GM19324 (cell line): ENCODE data around the gene ST6GALNAC3.
A peak's percentile ranks its signal among the peaks of the same experiment; 100 is the strongest.

Experiments used
- ATAC-seq: cut with Tn5 transposase; IDR thresholded peaks from one replicate; pipeline ENCODE4 v1.9.1; 2021; ENCODE audit warnings: mild to moderate bottlenecking, moderate library complexity; ENCODE audit not compliant: unreplicated experiment, low FRiP score

Gene ST6GALNAC3

GRCh38 chr1:76388261-76388660, 313.7 kb downstream of the ST6GALNAC3 start:
- no peak for ATAC-seq

- ATAC-seq: no peak
These were observed 315.9 kb downstream of the ST6GALNAC3 start for GRCh38 chr1:76390456-76390855.

GRCh38 chr1:76395059-76395458, 320.5 kb downstream of the ST6GALNAC3 start:
- no peak for ATAC-seq

DNA sequence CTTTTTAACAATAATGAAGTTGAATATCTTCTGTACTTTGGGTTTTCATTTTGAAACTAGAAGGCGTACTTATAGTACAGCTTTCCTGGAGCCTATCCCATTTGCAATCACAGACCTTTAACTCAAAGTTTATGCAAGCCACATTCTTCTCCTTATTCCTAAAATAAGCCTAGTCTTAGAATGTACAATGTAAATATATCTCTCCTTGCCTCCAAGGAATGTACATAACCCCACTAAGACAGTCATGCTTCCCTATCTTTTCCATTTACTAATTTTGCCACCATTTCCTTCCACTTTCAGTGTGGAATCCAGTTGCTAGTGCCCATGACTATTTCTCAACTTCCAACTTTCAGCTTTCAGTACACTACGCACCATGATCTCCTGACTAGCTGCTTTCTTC, 327.6 kb downstream of the ST6GALNAC3 start:
- no peak for ATAC-seq

- ATAC-seq: no peak
These were observed 333.8 kb downstream of the ST6GALNAC3 start for GRCh38 chr1:76408303-76408702.

GRCh38 chr1:76410499-76410898, 336.0 kb downstream of the ST6GALNAC3 start:
- no peak for ATAC-seq

DNA sequence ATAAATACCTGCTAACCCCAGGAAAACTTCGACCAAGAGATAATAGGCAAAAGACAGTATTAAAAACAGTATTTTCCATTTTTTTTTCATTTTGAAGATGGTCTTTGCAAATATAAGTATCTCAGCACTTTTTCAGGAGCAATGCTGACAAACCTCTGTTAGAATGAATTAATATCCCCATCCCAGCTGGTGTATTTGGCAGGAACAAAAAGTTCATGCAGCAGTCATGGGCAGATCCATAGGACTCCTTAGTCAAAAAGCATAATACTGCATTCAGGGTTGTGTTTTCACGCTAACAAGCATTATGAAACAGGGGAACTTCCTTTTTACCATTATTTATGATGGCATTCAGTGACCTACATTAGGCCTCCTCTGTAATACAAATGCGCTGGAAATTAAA, 344.0 kb downstream of the ST6GALNAC3 start:
- ATAC-seq: no peak

DNA sequence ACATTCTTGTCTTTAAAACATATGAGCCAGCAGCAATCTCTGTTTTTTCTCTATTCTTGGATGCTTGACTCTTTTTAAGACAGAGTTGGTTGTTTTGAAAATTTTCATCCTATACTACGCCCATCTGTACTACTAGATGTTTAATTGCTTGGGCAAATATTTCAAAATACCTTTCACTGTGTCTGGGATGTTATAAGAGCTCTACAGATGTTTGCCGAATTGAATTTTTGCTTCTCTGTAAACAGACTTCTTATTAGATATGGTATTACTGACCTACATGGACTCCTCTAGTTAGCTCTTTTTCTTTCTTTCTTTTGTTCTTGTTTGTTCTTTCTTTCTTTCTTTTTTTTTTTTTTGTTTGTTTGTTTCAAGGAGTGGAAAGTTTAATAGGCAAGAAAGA, 345.1 kb downstream of the ST6GALNAC3 start:
- no peak for ATAC-seq

DNA sequence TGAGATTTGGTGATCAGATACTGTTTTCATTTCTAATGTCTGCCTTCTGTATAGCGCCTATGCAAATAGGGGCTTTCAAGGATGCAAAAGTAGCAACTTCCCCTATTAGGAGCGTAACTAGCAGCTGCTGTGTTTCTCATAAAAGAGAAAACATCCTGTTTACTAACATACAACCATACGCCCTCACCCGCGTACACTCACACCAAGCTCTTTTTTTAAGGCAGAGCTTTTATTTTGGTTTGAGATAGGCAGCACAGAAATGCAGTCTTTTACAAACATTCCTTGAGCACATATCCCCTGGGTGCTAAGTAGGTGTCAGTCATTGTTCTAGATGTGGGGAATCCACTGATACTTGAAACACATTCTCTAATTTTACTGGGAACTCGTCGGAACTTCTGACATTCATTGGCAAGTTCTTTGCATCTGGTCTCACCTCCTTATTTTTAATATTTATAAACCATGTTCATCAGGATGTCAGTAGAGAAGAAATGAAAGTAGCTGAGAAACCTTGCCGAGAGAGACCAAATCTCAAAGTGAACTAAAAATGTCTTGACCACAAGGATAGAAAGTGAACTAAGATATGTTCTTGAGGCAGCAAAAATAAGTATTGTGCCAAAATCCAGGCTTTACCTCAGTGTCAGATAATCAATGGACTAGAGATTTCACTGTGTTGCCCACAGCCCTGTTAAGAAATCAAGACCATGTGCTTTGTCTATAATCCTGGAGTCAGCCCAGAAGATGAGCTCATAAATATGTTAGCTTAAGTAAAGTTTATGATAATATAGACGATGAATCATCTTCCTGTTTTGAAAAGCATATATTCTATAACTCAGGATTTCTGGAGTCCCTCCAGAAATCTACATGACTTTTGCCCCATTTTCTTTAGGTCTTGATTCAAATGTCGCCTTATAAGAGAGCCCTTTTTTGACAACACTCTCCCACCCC, 350.9 kb downstream of the ST6GALNAC3 start:
- ATAC-seq: peak; percentile 64

DNA sequence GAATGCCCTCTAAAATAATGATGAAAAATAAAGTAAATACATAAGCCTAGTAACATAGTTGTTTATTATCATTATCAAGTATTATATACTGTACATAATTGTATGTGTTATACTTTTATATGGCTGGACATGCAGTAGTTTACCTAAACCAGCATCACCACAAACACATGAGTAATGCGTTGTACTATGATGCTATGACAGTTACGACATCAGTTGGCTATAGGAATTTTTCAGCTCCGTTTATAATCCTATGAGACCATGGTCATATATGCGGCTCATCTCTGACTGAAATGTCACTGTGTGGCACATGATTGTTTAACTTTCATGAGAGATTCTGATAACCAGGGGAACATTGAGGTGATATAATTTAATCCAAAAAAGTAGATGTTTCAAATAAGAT, 352.1 kb downstream of the ST6GALNAC3 start:
- ATAC-seq: no peak

GRCh38 chr1:76428028-76428427, 353.5 kb downstream of the ST6GALNAC3 start:
- ATAC-seq: no peak

GRCh38 chr1:76430531-76430930, 356.0 kb downstream of the ST6GALNAC3 start:
- no peak for ATAC-seq

- ATAC-seq: no peak
These were observed 359.0 kb downstream of the ST6GALNAC3 start for GRCh38 chr1:76433526-76433925.

- ATAC-seq: no peak
These were observed 368.7 kb downstream of the ST6GALNAC3 start for GRCh38 chr1:76443217-76443616.

DNA sequence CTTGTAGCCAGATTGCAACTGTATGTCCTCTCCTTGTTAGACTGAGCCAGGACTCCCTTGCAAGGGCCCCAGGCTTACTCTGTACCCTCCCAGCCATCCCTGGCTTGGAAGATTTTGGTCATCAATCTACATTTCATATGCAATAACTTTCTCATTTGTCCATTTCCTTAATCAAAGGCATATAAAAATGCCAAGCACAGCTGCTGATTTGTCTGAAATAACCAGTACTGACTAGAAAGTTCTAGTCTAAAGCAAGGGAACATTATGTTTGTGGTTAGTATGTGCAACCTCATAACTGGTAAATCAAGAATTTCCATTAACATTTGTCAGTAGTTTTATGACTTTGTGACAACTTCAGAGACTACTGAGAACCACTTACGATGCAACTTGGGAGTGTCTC, 370.2 kb downstream of the ST6GALNAC3 start:
- no peak for ATAC-seq

GRCh38 chr1:76450229-76450628, 375.7 kb downstream of the ST6GALNAC3 start:
- ATAC-seq: no peak

DNA sequence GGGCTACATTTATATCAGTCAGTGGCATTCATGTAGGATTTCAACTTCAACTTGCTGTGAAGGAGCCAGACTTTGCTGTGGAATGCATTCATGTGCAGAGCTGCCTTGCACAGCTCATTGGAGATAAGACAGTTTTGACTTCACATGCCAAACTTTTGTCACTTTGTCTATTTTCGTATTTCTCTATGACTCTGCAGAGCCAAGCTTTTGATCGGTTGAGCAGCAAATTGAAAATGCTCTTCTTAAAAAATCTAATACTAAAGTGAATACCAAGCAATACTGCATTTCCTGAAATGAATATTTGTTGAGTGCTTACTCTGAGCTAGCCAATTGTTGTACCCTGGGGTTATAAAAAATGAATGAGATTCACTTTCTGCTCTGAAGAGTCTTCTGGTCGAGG, 388.7 kb downstream of the ST6GALNAC3 start:
- no peak for ATAC-seq

GRCh38 chr1:76463849-76464248, 389.3 kb downstream of the ST6GALNAC3 start:
- no peak for ATAC-seq

GRCh38 chr1:76465030-76465429, 390.5 kb downstream of the ST6GALNAC3 start:
- no peak for ATAC-seq

GRCh38 chr1:76470166-76470565, 395.6 kb downstream of the ST6GALNAC3 start:
- ATAC-seq: no peak

GRCh38 chr1:76471536-76471935, 397.0 kb downstream of the ST6GALNAC3 start:
- no peak for ATAC-seq

DNA sequence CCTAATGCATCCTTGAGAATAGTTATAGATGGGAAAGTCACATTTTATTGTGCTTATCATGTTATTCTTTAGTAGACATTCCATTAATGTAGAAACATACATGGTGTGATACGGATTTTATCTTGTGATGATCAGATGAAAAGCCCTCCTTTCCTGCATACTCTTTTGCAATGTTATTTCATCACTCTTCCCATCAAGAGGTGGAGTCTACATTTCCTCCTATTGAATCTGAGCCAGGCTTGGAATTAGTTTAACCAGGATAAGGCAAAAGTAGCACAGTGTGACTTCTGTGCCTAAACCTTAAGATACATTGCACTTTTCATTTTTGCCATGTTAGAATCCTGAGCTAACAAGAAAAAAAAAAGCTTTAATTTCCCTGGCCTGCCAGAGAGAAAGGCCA, 399.0 kb downstream of the ST6GALNAC3 start:
- no peak for ATAC-seq
